GM23248 (cell line): ENCODE measurements around the gene P4HA2.

Source experiments
- EZH2 ChIP-seq: fragments of 200-600 bp; sonication (generic); IDR thresholded peaks from 2 replicates; pipeline ENCODE4 v1.6.1; 2018; ENCODE audit warnings: antibody characterized with exemption, mild to moderate bottlenecking; ENCODE audit not compliant: insufficient read depth, poor library complexity, severe bottlenecking
- EZH2phosphoT487 ChIP-seq: fragments of 200-600 bp; sonication (generic); IDR thresholded peaks from 2 replicates; pipeline ENCODE4 v1.6.1; 2018; ENCODE audit warnings: antibody characterized with exemption, moderate library complexity, mild to moderate bottlenecking, low read depth; ENCODE audit not compliant: insufficient read depth

DNA sequence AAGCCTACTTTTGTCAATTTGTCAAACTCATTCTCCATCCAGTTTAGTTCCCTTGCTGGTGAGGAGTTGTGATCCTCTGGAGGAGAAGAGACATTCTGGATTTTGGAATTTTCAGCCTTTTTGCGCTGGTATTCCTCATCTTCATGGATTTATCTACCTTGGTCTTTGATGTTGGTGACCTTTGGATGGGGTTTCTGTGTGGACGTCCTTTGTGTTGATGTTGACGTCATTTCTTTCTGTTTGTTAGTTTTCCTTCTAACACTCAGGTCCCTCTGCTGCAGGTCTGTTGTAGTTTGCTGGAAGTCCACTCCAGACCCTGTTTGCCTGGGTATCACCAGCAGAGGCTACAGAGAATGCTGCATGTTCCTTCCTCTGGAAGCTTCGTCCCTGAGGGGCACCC, 71.2 kb downstream of the P4HA2 start:
- TF ChIP-seq EZH2 (no peak), EZH2phosphoT487 (no peak)
